GM10266 (cell line): ENCODE data around the gene NBPF6.
A peak's percentile ranks its signal among the peaks of the same experiment; 100 is the strongest.
"Not testable (repeated sequence)": the region's sequence is repeated elsewhere in the genome, so short reads cannot be mapped to it uniquely, and the experiment has no call there.

Experiments
- DNase-seq: peaks from one replicate; pipeline ENCODE4 v3.0.0; 2012; ENCODE audit errors: extremely low spot score
- CTCF ChIP-seq: IDR thresholded peaks from 2 replicates; pipeline ENCODE4 v1.5.1; 2012; ENCODE audit warnings: mild to moderate bottlenecking, low read depth; ENCODE audit not compliant: control insufficient read depth, insufficient read depth; ENCODE audit errors: missing control alignments

The NBPF6 gene

DNA sequence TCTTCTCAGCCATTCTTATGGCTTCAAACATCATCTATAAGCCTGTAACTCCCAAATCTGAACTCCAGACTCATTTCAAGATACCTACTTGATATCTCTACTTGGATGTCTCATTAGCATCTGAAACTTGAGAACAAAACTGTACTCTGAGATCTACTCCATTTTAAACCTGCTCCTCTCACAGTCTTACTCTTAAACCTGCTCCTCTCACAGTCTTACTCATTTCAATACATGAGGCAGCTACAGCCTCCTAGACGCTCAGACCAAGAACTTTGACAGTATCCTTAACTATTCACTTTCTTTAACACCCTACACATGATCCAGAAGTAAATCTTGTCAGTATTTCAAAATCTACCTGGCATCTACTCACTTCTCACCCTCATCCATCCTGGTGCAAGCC lies 54.3 kb downstream of the NBPF6 start:
- DNase-seq: no peak
- no peak for TF ChIP-seq CTCF

GRCh38 chr1:108505763-108506070 lies 55.6 kb downstream of the NBPF6 start:
- no peak for TF ChIP-seq CTCF
- DNase-seq: no peak

- no peak for TF ChIP-seq CTCF
- DNase-seq: no peak
Measured at GRCh38 chr1:108511764-108512163, 61.6 kb downstream of the NBPF6 start.

GRCh38 chr1:108512239-108513043 lies 62.3 kb downstream of the NBPF6 start:
- peak; percentile 34 for DNase-seq
- peak; percentile 74 for TF ChIP-seq CTCF

GRCh38 chr1:108513044-108513415 lies 62.9 kb downstream of the NBPF6 start:
- no peak for DNase-seq
- no peak for TF ChIP-seq CTCF

DNA sequence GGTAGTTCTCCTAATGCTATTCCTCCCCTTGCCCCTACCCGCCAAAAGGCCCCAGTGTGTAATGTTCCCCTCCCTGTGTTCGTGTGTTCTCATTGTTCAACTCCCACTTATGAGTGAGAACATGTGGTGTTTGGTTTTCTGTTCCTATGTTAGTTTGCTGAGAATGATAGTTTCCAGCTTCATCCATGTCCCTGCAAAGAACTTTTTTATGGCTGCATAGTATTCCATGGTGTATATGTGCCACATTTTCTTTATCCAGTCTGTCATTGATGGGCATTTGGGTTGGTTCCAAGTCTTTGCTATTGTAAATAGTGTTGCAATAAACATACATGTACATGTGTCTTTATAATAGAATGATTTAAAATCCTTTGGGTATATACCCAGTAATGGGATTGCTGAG lies 63.8 kb downstream of the NBPF6 start:
- not testable (repeated sequence) for DNase-seq

- not testable (repeated sequence) for DNase-seq
Measured at GRCh38 chr1:108517301-108517897, 67.3 kb downstream of the NBPF6 start.
